Left ventricle myocardium superior (tissue), 1 donor: ENCODE measurements around the gene RNF111. TPM values are rescaled to one million over a fixed set of nuclear protein-coding genes. Genes with fewer than 3 reads are reported as not detected.

Source experiments
- ATAC-seq: fragments of 200-7000 bp; cut with Tn5 transposase; one replicate; pipeline ENCODE4 v1.9.1; 2020; ENCODE audit warnings: mild to moderate bottlenecking, moderate library complexity
- DNase-seq: peaks from one replicate; pipeline ENCODE4 v3.0.0-alpha.2; 2020
- intact Hi-C: fragments of 100-400 bp; cut with micrococcal nuclease; formaldehyde crosslinking; loops from one replicate; pipeline ENCODE4 v1.11.0; 2022
- long read RNA-seq: library from polyadenylated mRNA; unstranded; transcript quantifications from one replicate; pipeline ENCODE4 v2.0.0, GENCODE V29; 2021
- total RNA-seq: library from RNA; stranded (reverse); fragmentation: NEBNext Ultra II Directional; extraction: Animal tissue kit (Norgen Biotek cat#: 25700); gene quantifications from one replicate; pipeline ENCODE4 v1.2.1, GENCODE V29; 2021
- donor health status: DM: no; HTN: yes; CAD: no; lungs with severe emphysema.

RNF111 gene
- total RNA-seq, result 23.1 TPM
- long read RNA-seq, partial matches to known transcripts, result 2 of 5 reads
- long read RNA-seq, other reads (novel, unspliced or antisense), result 3 of 5 reads

DNA sequence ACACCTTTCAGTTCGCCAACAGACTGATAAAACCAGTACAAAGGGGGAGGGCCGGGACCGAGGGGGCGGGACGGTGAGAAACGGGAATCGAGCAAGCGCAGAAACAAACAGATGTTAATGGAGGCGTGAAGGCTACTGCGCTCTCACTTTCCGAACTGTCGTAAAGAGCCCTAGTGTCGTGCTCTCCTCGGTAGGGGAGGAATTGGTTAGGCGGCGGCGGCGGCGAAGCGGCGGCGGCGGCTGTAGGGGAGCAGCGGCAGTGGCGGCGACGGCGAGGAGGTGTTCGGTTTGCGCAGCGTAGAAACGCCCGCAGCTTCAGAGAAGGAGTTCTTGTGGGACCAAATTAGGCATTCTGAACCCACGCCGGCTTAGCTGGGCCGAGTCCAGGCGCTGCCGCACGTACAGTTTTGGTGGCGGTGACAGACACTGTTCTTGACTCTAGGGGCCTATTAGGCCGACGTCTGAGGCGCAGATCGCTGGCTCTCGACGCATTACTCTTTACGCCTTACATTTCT is at the start of gene RNF111:
Gene RNF111 (plus strand): TSS at position 173 of the 515 bp plus-strand sequence. CDS start 43,160 bp downstream, outside the sequence.
- DNase-seq (peak; percentile 88), ATAC-seq (peak; percentile 98)
- intact Hi-C loops, result loop anchor here (10.0 kb wide), 1 partner anchor 507 kb away; no protein-coding TSS in a partner anchor

DNA sequence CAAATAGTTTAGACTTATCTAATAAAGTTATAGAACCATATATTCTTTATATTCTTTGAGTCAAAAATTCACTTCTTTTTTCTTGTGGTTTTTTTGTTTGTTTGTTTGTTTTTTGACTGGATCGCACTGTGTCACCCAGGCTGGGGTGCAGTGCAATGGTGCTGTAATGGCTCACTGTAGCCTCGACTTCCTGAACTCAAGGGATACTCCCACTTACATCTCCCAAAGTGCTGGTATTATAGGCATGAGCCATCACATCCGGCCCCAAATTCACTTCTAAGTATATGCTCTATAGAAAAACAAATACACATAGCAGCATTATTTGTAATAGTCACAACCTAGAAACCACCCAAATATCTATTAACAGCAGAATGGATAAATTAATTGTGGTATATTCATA is 40.3 kb upstream of the RNF111 start:
- intact Hi-C loops, result no loop called here

DNA sequence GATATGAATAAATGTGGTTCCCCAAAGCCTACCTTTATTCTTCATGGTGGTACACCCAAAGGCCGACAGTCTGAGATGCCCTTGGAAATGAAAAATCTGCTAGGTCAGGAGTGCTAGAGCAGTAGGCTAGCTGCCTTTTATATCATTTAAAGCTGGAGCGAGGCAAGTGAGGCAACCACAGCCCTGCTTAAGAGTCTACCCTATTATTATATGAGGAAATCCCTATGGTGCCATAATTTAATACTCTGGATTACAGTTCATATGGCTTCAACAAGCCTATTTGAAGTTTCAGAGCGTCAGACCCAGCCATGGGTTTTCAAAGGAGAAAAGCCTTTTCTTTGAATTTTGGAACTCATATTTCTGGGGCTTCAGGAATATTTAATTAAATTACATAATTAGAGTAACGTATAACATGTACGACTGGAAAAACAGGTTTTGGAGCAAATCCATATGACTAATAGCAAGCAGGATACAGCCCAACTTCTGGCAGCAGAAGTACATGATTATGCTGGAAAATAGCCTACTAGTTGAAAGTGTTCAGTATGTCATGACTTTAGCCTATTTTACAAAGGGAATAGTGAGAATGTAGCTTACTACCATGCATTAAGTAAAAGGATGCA is 36.0 kb upstream of the RNF111 start:
- intact Hi-C loops, result no loop called here
- peak; percentile 31 for ATAC-seq
- no peak for DNase-seq

More for the DNA sequence above, 40.3 kb upstream of the RNF111 start:
- no peak for ATAC-seq
- no peak for DNase-seq

DNA sequence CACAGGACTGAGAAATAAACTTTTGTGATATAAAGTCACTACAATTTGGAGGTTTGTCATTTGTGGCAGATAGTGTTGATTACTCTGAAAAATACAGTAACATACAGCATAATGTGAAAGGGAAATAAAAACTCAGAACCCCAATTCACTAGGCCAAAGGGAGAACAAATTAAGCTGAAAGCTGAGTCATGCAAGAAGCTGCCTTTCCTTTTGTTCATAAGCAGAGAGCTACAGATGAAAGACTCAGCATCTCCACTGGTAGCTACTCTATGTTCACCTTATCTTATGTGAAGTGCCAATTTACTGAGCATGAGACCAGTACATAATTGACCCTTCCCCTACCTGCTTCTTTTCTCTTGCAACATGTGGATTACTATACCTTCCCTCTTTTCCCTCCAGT is 34.7 kb upstream of the RNF111 start:
- intact Hi-C loops, result no loop called here
- no peak for DNase-seq
- no peak for ATAC-seq

DNA sequence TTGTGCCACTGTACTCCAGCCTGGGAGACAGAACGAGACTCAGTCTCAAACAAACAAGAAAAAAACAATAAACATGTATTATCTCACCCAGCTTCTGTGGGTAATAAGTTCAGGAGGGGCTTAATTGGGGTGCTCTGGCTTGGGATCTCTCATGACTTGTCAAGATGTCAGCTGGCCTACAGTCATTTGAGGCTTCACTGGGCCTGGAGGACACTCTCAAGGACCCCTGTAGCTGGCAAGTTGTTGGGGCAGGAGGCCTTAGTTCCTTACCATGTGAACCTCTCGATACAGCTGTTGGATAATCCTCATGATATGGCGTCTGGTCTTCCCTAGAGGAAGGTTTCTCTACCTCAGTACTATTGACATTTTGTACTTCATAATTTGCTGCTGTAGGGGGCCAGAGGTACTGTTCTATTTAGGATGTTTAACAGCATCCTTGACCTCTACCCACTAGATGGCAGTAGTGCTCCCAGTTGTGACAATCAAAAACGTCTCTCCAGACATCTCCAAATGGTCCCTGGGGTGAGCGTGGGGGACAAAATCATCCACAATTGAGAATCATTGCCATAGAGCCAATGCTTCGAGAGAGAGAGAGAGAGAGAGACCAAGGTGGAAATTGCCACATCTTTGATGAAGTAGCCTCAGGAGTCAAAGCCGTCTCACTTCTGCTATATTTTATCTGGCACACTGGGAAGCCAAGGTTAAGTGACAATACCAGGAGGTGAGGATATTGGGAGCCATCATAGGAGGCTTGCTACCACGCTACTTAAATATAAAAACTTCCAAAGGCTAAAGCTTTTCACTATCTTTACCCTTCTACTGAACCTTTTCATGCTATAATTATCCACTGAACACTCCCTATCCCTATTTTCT is 30.1 kb upstream of the RNF111 start:
- DNase-seq, result no peak
- intact Hi-C loops, result no loop called here
- ATAC-seq, result peak; percentile 69

DNA sequence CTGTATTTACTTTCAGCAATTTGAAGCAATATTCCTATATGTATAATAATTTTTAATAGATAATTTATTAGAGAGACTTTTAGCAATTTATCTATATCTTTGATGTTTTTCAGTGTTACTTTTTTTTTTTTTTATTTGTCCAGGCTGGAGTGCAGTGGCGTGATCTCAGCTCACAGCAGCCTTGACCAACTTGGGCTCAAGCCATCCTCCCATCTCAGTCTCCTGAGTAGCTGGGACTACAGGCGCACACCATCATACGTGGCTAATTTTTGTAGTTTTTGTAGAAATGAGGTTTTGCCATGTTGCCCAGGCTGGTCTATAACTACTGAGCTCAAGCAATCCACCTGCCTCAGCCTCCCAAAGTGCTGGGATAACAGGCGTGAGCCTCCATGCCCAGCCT is 28.7 kb upstream of the RNF111 start:
- ATAC-seq (no peak), DNase-seq (no peak)
- intact Hi-C loops, result no loop called here

DNA sequence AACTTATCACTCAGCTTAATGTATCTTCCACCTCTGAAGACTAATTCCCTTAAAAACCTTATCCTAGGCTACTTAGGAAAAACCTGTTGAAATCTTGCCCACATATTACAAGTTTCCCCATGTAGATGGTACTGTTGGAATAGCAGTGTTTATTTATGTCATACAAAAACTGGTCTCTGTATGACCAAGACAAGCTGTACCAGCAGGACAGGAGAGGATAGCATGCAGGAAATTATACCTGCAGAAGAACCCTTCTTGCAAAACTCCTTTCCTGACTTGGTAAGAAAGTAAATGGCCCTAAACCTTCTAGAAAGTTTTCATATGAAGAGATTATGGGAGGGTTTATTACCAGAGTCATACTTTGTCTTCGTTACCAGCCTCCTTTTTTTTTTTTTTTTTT is 25.3 kb upstream of the RNF111 start:
- intact Hi-C loops, result no loop called here
- no peak for ATAC-seq
- DNase-seq, result no peak

DNA sequence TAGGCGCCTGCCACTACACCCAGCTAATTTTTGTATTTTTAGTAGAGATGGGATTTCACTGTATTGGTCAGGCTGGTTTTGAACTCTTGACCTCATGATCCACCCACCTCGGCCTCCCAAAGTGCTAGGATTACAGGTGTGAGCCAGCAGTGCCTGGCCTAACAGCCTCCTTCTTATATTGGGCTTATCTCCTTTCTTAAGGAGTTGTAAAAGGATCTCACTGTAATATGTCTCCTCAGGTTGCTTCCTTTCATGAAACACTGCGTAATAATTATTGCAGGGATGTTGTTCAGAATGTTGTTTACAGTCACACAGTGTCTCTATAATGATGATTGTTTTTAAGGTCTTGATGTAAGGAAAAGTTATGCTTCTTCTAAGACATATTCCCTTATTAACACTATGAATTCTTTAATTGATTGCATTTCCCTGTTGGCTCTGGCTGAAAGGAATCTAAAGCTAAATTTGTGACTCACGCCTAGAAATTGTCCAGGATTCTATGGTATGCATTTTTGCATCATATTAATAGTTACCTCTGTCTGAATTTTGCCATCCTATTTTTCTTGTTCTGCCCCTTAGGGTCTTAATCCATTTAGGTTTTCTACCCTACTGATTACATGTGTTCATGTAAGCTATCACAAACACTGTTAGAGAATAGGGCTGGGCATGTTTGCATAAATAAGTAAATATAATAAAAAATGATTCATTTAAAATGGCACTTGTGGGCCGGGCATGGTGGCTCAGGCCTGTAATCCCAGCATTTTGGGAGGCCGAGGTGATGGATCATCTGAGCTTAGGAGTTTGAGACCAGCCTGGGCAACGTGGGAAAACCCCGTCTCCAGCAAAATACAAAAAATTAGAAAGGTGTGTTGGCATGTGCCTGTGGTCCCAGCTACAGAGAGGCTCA is 24.5 kb upstream of the RNF111 start:
- DNase-seq (no peak), ATAC-seq (no peak)
- intact Hi-C loops, result no loop called here

DNA sequence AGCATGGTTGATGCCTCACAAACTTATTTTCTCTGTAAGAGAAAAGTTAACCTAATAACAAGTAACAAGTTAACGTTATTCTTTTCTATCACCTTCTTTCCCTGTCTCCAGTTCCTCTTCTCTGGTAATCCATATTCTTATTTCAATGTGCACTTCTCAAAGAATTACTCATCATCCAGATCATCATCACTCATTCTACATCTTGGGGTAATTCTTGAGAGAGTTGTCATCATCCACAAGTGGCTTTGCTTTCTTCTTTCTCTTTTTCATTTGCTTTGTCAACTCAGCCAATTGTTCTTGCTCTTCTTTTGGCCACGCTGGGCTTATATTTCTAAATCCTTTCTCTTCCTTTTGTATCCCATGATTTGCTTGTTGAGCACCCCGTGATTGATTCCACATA is 20.8 kb upstream of the RNF111 start:
- intact Hi-C loops, result no loop called here
- ATAC-seq (no peak), DNase-seq (no peak)

DNA sequence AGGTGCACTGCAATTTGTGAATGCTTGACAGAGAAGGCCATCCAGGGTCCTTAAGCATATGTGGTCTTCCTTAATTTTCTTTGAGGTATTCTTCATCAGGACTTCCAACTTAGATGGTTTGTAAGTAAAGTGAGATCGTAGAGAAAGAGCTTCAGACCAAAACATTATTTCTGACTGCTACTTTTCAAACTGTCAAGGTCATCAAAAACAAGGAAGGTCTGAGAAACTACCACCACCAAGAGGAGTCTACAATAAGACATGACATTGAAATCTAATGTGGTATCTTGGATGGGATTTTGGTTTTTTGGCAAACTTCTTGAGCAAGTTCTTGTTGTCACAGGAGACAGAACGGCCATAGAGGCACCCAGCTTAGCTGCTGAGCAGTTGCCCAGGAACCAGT is 20.0 kb upstream of the RNF111 start:
- no peak for DNase-seq
- intact Hi-C loops, result no loop called here
- ATAC-seq, result no peak

DNA sequence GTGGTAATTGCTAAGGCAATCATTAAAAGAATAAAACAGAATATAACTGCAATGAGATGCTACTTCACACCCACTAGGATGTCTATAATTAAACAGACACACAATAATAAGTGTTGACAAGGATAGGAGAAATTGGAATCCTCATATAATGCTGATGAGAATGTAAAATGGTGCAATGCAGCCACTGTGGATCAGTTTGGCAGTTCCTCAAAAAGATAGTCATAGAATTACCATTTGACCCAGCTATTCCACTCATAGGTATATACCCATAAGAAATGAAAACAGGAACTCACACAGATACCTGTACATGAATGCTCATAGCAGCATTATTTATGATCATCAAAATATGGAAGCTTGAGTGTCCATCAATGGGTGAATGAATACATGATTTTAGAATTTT is 9.6 kb upstream of the RNF111 start:
- DNase-seq (no peak), ATAC-seq (no peak)
- intact Hi-C loops, result no loop called here

DNA sequence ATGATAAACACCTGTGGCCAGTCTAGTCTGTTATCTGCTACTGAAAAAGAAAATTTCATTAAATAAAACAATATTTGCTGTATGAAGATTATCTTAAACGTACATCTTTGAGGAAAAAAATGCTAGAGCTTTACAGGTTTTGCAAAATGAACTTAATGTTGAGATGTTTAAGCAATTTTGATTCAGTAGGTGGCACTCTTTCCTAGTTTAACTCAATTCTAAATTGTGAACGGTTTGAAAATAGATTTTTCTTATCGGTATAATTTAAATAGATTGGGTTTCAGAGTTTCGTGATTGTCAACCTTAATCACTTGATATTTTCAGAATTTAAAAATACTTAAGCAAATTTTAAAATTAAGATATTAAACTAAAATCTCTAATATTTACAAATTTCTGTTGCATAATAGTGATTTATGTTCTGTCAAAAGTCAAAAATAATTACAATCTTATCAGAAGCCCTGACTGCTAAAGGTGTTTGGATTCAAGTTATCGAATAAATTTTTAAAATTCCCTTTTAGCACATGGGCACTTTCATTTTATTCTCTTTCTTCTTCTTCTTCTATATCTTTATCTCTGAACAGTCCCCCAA is 7.0 kb upstream of the RNF111 start:
- intact Hi-C loops, result loop anchor here (10.0 kb wide), 1 partner anchor 514 kb away; no protein-coding TSS in a partner anchor
- ATAC-seq (no peak), DNase-seq (no peak)

DNA sequence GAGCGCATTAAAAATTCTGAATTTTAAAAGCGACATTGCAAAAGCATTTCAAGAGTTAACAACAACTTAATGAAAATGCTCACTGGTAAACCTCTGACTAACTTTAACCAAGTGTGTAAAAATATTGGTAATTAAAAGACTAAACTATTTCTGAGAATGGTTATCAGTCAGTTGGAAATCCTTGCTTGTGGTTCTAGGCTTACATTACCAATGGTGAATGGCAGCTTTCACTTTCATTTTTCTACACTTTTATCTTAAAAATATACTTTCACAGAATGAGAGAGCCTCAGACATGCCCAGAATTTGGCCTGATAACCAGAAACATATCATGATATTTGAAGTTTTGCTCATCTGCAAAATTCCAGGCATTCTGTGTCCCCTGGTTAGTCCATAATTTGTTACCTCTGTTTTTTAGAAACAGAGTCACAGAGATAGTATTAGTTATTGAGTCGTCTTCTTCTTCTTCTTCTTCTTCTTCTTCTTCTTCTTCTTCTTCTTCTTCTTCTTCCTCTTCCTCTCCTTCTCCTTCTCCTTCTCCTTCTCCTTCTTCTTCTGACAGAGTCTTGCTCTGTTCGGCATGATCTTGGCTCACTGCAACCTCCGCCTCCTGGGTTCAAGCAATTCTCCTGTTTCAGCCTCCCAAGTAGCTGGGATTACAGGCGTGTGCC is 5.5 kb upstream of the RNF111 start:
- intact Hi-C loops, result loop anchor here (10.0 kb wide), 1 partner anchor 513 kb away; no protein-coding TSS in a partner anchor
- no peak for ATAC-seq
- DNase-seq, result no peak

DNA sequence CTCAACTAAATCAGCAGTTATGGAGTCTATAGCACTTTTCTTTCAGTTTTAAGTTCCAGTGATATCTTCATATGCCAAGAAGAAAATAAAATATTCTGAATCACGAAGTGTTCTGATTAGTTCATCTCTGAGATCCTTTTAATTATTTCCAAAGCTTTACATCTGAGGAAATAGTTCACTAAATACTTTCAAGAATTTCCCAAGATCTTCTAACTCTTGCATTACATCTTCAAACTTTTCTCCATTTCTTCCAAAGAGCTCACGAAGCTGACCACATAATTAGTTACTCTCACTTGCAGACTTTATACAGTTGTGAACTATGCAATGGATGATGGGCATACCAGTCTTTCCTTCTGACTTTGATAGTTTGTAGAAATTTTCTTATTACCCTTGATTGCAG is 4.2 kb upstream of the RNF111 start:
- intact Hi-C loops, result loop anchor here (10.0 kb wide), 1 partner anchor 512 kb away; no protein-coding TSS in a partner anchor
- no peak for ATAC-seq
- no peak for DNase-seq

DNA sequence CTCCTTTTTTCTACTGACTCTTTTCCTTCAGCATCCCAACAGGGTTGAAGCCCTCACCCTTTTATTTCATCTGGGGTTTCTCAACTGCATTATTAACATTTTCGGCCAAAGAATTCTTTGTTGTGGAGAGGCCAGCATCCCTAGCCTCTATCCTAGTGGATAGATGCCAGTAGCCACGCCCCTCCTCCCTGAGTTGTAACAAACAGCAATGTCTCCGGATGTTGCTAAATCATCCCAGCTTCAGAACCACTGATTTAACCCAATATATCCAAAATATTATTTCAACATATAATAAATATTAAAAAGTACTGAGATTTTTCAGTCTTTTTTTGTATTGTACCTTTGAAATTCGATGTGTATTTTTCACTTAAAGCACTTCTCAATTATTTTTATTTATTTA is 2.0 kb upstream of the RNF111 start:
- DNase-seq, result peak; percentile 47
- intact Hi-C loops, result loop anchor here (10.0 kb wide), 1 partner anchor 509 kb away; no protein-coding TSS in a partner anchor
- no peak for ATAC-seq

DNA sequence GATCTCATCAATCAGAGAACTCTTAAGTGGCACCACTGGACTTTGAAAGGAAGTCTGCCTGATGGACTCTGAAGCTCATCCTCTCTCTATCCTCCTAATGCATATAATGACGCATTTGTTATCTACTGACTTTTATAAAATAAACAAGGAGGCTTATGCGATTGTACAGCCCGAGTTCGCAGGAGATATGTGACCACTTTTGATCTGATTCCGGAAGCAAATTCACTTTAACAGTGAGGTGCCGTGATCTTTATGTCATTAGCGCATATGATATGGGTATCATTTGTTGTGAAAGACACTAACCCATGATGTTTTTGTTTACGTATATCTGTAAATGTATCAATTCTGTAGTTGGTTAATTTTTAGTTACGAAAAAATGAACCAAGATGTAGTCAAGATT is 427 bp upstream of the RNF111 start:
- no peak for DNase-seq
- intact Hi-C loops, result loop anchor here (10.0 kb wide), 1 partner anchor 508 kb away; no protein-coding TSS in a partner anchor
- no peak for ATAC-seq

DNA sequence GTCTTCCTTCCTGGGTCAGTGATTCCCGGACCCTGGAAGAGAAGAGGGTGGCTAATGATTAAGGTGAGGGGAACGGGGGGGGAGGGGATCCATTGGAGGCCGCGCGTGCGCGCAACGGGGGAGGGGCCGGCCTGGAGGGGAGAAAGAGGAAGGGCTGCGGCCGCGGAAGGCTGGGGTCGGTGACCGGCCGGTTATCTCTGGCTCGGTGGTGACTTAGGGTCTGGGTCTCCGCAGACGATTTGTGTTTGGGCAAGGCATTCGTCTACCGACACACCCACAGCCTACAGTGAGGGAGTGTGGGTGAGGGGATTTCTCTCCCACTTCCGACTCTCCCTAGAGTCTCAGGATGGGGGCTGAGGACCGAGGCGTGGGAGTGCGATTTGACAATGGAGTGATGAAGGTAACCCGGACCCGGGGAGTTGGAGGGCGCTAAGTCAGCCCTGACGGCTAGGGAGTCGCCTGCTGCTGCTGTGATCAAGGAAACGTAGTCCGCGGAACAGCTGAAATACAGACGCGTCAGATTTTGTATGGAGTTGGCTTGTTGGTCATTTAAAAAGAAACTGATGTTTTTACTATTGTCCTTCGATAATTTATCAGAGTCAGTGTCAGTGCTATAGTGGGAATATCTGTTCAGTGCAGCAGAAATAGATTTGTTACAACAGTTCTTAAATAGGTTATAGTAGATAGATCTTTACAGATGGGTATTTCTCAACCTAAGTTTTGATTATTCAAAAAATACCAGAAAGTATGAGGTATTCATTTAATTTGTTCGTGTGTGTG is 733 bp downstream of the RNF111 start:
- DNase-seq (peak; percentile 85), ATAC-seq (peak; percentile 92)
- intact Hi-C loops, result loop anchor here (10.0 kb wide), 1 partner anchor 507 kb away; no protein-coding TSS in a partner anchor
